Measurements from ENCODE around the gene AKT3. TPM values are rescaled to one million over a fixed set of nuclear protein-coding genes. Genes with fewer than 3 reads are reported as not detected.

AKT3 gene
- total RNA-seq, 1 experiment from 2014 or later = 133 TPM

- POLR2A ChIA-PET (ENCODE audit: unreplicated experiment) = no interaction called here
- no TSS peak for BruUV-seq (replicated peaks)
Observed at GRCh38 chr1:243494741-243495431, 355.2 kb downstream of the AKT3 start.

GRCh38 chr1:243493156-243494129 is 356.6 kb downstream of the AKT3 start:
- no peaks in the 10 kb centered on the region for H3K9me3 ChIP-seq (ENCODE audit: insufficient read depth, low read depth)
- no peaks in the 10 kb centered on the region for H3K27me3 ChIP-seq (ENCODE audit: insufficient read depth, low read depth)
- TF ChIP-seq CTCF (conservative IDR thresholded peaks at IDR 0.05) (no peak), EZH2 (IDR thresholded peaks at IDR 0.05; ENCODE audit: low read depth) (no peak)
- H3K4me3 ChIP-seq = no peak overlapping the region
- H3K9me2 ChIP-seq (ENCODE audit: insufficient read depth) = no peaks in the 10 kb centered on the region
- no peaks in the 10 kb centered on the region for H3F3A ChIP-seq (ENCODE audit: insufficient read depth, low read depth)
- H3K79me2 ChIP-seq (ENCODE audit: low read depth) = no peaks in the 10 kb centered on the region
- no peak overlapping the region for H2AFZ ChIP-seq
- POLR2A ChIA-PET (ENCODE audit: unreplicated experiment) = no interaction called here
- DNase-seq = no peak
- intact Hi-C loops (cut with micrococcal nuclease; ENCODE audit: unreplicated experiment) = no loop called here
- no peaks in the 10 kb centered on the region; the same call in 1 of the 2 replicates for H3K36me3 ChIP-seq (ENCODE audit: low read depth)
- CTCF ChIA-PET = no interaction called here
- H3K27ac ChIP-seq = no peak overlapping the region
- H3K4me1 ChIP-seq (replicated peaks; ENCODE audit: insufficient read depth) = no peaks in the 10 kb centered on the region
- H4K20me1 ChIP-seq (ENCODE audit: insufficient read depth) = no peaks in the 10 kb centered on the region
- no peak overlapping the region for H3K4me2 ChIP-seq
- BruUV-seq (replicated peaks) = no TSS peak

More at GRCh38 chr1:243494741-243495431, 355.2 kb downstream of the AKT3 start:
- Histone ChIP-seq H3F3A (ENCODE audit: insufficient read depth, low read depth) (no peaks in the 10 kb centered on the region), H3K4me2 (no peak overlapping the region), H3K4me3 (no peak overlapping the region), H3K4me1 (replicated peaks; ENCODE audit: insufficient read depth) (no peaks in the 10 kb centered on the region), H3K27me3 (ENCODE audit: insufficient read depth, low read depth) (no peaks in the 10 kb centered on the region), H3K9me2 (ENCODE audit: insufficient read depth) (no peaks in the 10 kb centered on the region), H3K79me2 (ENCODE audit: low read depth) (no peaks in the 10 kb centered on the region), H3K36me3 (ENCODE audit: low read depth) (no peaks in the 10 kb centered on the region; the same call in 1 of the 2 replicates), H3K9me3 (ENCODE audit: insufficient read depth, low read depth) (no peaks in the 10 kb centered on the region), H4K20me1 (ENCODE audit: insufficient read depth) (no peaks in the 10 kb centered on the region), H3K27ac (no peak overlapping the region), H2AFZ (no peak overlapping the region)
- TF ChIP-seq CTCF (conservative IDR thresholded peaks at IDR 0.05) = no peak
- no peak for TF ChIP-seq EZH2 (IDR thresholded peaks at IDR 0.05; ENCODE audit: low read depth)
- CTCF ChIA-PET = no interaction called here
- DNase-seq = no peak
- intact Hi-C loops (cut with micrococcal nuclease; ENCODE audit: unreplicated experiment) = no loop called here

- intact Hi-C loops (cut with micrococcal nuclease; ENCODE audit: unreplicated experiment) = no loop called here
- Histone ChIP-seq H3K4me1 (replicated peaks; ENCODE audit: insufficient read depth) (no peaks in the 10 kb centered on the region), H3F3A (ENCODE audit: insufficient read depth, low read depth) (no peaks in the 10 kb centered on the region), H3K4me3 (no peak overlapping the region), H3K9me2 (ENCODE audit: insufficient read depth) (no peaks in the 10 kb centered on the region), H3K9me3 (ENCODE audit: insufficient read depth, low read depth) (no peaks in the 10 kb centered on the region), H3K79me2 (ENCODE audit: low read depth) (no peaks in the 10 kb centered on the region), H2AFZ (no peak overlapping the region), H3K4me2 (no peak overlapping the region), H3K36me3 (ENCODE audit: low read depth) (no peaks in the 10 kb centered on the region; the same call in 1 of the 2 replicates), H3K27me3 (ENCODE audit: insufficient read depth, low read depth) (no peaks in the 10 kb centered on the region), H4K20me1 (ENCODE audit: insufficient read depth) (no peaks in the 10 kb centered on the region), H3K27ac (no peak overlapping the region)
- TF ChIP-seq EZH2 (IDR thresholded peaks at IDR 0.05; ENCODE audit: low read depth) = no peak
- no peak for TF ChIP-seq CTCF (conservative IDR thresholded peaks at IDR 0.05)
- POLR2A ChIA-PET (ENCODE audit: unreplicated experiment) = no interaction called here
- CTCF ChIA-PET = no interaction called here
- no peak for DNase-seq
- no TSS peak for BruUV-seq (replicated peaks)
Observed at GRCh38 chr1:243490748-243491686, 359.0 kb downstream of the AKT3 start.

Data from PC-9 (cell line).